Measurements from ENCODE around the gene IFT20.
"Not testable (repeated sequence)": the region's sequence is repeated elsewhere in the genome, so short reads cannot be mapped to it uniquely, and the experiment has no call there.

Gene IFT20

GRCh38 chr17:28306954-28307401, 28.3 kb downstream of the IFT20 start:
- DNase-seq (ENCODE audit: low spot score): no peak

GRCh38 chr17:28298449-28298848, 36.8 kb downstream of the IFT20 start:
- DNase-seq (ENCODE audit: low spot score): no peak

DNA sequence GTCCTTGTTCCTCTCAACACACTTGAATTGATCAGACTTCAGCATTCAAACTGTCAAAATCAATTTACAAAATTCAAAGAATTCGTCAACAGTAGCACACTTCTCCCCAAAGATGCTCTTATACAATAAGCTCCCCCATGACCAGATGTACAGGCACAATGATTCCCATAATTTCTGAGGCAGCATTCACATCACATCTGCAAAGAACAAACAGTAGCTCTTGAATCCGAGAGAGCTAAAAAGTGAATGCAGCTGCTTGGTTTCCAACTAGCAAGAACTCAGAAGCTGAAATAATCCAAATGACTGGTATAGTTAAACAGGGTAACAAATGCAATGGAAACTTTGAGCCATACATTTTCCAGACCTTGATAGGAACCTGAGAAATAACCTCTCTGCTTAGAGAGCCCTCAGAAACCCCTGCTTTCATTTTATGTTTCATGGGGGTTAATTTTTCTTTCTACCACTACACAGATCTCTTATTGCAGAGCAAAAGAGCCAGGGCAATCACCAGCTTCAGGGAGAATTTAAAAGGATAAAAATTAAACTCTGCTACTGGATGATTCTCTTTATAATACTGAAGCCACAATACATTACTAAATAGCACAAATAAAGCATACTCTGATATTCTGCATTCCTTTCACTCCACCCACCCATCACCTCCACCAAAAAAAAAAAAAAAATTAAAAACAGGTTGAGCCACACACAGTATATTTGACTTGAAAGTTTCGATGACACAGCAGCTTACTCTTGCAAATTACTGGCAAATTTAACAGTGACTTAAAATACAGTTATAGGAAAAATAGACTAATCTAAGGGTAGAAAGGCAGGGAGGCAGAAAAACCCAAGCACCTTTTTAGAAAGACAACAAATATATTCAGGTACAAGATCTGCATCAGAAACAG, 39.3 kb downstream of the IFT20 start:
- no peak for DNase-seq (ENCODE audit: low spot score)

- no peak for DNase-seq (ENCODE audit: low spot score)
These were observed 41.3 kb downstream of the IFT20 start for GRCh38 chr17:28293994-28294393.

DNA sequence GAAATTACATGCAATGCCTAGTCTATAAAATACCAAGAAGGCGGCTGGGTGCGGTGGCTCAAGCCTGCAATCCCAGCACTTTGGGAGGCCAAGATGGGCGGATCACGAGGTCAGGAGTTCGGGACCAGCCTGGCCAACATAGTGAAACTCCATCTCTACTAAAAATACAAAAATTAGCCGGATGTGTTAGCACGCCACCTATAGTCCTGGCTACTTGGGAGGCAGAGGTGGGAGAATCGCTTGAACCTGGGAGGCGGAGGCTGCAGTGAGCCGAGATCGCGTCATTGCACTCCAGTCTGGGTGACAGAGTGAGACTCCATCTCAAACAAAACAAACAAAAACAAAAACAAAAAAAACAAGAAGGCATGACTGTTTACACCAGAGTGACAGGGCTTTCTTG, 42.4 kb downstream of the IFT20 start:
- not testable (repeated sequence) for DNase-seq (ENCODE audit: low spot score)

DNA sequence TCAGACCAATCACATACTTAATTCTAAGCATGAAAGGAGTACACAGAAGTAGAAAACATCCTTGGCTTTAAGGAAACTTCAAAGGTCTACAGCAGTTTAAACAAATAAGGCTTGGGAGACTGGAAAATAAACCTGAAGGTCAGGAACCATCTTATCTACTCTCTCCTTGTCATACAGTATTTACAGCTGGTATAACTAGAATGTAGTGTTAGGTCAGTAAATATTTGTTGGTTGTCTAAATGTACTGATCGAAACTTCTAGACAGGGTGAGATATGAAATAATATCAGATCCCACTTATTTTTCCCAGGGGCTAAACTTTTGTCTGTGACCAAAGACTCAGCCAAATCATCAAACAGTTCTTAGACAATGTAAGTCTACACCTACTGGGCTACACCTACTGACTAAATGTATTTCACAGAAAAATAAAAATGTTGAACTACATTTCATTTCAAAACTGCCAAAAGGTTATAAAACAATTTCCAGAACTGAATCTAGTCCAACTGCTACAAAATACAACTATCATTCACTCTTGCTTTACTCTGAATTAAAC, 43.4 kb downstream of the IFT20 start:
- DNase-seq (ENCODE audit: low spot score): no peak

- no peak for DNase-seq (ENCODE audit: low spot score)
These were observed 44.6 kb downstream of the IFT20 start for GRCh38 chr17:28290703-28291102.

- no peak for DNase-seq (ENCODE audit: low spot score)
These were observed 49.3 kb downstream of the IFT20 start for GRCh38 chr17:28285965-28286364.

GRCh38 chr17:28282596-28282995, 52.7 kb downstream of the IFT20 start:
- no peak for DNase-seq (ENCODE audit: low spot score)

GRCh38 chr17:28280826-28281225, 54.4 kb downstream of the IFT20 start:
- no peak for DNase-seq (ENCODE audit: low spot score)

GRCh38 chr17:28279411-28279810, 55.9 kb downstream of the IFT20 start:
- no peak for DNase-seq (ENCODE audit: low spot score)

Measured in hematopoietic multipotent progenitor cell treated with erythropoietin and hydrocortisone succinate and interleukin-3 and kit ligand, for 15 days (in vitro differentiated cells).